HEK293T (cell line): ENCODE measurements around the gene CLIP1.

Experiments used
- BHLHE40 ChIP-seq: fragments of 450-650 bp; IDR thresholded peaks from 2 replicates; pipeline ENCODE4 v1.6.1; 2016; ENCODE audit warnings: mild to moderate bottlenecking, moderate library complexity, borderline replicate concordance
- FOXA1 ChIP-seq: fragments of 450-650 bp; IDR thresholded peaks from 2 replicates; pipeline ENCODE4 v1.6.1; 2016; ENCODE audit warnings: mild to moderate bottlenecking
- HDGF ChIP-seq: fragments of 450-650 bp; IDR thresholded peaks from 2 replicates; pipeline ENCODE4 v1.6.1; 2017; ENCODE audit warnings: antibody characterized with exemption, borderline replicate concordance
- SP1 ChIP-seq: fragments of 450-650 bp; IDR thresholded peaks from 2 replicates; pipeline ENCODE4 v1.6.1; 2017
- TF ChIP-seq, protein P1 (sequence below): fragments of 450-650 bp; IDR thresholded peaks from 2 replicates; pipeline ENCODE4 v1.6.1; 2016

DNA sequence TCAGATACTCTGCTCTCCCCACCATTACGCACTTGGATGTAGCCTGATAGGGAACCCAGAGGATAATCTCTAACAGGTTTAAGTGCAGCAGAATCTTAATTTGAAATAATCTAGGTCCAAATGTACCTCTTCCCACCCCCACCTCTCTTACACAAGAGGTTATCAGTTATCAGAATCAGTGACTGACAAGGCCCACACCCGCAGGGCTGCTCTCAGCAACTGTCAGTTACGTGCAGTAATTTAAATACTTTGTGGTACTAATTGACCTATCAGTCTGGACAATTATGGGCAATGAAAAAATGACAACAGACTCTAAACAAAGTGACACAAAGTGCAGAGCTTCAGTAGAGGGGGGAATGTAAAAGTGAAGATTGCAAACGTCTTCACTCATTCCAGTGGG is 74.0 kb downstream of the CLIP1 start:
- TF ChIP-seq SP1 (no peak), HDGF (no peak), BHLHE40 (no peak), FOXA1 (no peak)
- TF ChIP-seq, protein P1, sequence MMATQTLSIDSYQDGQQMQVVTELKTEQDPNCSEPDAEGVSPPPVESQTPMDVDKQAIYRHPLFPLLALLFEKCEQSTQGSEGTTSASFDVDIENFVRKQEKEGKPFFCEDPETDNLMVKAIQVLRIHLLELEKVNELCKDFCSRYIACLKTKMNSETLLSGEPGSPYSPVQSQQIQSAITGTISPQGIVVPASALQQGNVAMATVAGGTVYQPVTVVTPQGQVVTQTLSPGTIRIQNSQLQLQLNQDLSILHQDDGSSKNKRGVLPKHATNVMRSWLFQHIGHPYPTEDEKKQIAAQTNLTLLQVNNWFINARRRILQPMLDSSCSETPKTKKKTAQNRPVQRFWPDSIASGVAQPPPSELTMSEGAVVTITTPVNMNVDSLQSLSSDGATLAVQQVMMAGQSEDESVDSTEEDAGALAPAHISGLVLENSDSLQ = no peak
